ENCODE results near the gene ARL5B.

DNA sequence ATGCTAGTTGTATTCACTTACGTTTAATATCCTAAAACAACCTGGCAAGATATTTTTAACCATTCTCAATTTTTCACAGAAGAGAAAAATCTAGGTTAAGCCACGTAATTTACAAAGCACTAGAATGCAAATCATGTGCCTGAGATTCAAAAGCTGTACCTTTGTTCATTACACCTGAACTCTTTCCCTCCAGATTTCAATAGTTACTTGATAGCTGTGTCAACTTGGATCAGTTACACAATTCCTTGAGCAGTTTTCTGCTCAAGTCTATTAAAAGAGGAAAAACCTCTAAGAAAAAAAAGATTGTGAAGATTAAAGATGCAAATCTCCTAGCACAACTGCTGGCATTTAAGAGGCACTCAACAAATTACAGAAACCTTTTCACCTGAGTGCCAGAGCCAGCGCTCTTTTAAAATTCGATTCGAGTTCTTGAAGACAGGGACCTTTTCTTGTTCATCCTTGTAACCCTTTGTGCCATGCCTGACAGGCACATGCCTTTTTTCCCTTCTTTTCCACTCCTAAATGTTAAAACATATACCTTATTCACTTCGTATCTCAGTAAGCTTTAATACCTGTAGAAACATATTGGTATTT lies 8.7 kb upstream of the ARL5B start:
- TF ChIP-seq ARNTL (CRISPR knock-in tag; IDR thresholded peaks at IDR 0.05; ENCODE audit: borderline replicate concordance, low read depth), result no peak
- TF ChIP-seq, protein P1, sequence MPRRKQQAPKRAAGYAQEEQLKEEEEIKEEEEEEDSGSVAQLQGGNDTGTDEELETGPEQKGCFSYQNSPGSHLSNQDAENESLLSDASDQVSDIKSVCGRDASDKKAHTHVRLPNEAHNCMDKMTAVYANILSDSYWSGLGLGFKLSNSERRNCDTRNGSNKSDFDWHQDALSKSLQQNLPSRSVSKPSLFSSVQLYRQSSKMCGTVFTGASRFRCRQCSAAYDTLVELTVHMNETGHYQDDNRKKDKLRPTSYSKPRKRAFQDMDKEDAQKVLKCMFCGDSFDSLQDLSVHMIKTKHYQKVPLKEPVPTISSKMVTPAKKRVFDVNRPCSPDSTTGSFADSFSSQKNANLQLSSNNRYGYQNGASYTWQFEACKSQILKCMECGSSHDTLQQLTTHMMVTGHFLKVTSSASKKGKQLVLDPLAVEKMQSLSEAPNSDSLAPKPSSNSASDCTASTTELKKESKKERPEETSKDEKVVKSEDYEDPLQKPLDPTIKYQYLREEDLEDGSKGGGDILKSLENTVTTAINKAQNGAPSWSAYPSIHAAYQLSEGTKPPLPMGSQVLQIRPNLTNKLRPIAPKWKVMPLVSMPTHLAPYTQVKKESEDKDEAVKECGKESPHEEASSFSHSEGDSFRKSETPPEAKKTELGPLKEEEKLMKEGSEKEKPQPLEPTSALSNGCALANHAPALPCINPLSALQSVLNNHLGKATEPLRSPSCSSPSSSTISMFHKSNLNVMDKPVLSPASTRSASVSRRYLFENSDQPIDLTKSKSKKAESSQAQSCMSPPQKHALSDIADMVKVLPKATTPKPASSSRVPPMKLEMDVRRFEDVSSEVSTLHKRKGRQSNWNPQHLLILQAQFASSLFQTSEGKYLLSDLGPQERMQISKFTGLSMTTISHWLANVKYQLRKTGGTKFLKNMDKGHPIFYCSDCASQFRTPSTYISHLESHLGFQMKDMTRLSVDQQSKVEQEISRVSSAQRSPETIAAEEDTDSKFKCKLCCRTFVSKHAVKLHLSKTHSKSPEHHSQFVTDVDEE (CRISPR knock-in tag; IDR thresholded peaks at IDR 0.05), result no peak
- TF ChIP-seq, protein P2, sequence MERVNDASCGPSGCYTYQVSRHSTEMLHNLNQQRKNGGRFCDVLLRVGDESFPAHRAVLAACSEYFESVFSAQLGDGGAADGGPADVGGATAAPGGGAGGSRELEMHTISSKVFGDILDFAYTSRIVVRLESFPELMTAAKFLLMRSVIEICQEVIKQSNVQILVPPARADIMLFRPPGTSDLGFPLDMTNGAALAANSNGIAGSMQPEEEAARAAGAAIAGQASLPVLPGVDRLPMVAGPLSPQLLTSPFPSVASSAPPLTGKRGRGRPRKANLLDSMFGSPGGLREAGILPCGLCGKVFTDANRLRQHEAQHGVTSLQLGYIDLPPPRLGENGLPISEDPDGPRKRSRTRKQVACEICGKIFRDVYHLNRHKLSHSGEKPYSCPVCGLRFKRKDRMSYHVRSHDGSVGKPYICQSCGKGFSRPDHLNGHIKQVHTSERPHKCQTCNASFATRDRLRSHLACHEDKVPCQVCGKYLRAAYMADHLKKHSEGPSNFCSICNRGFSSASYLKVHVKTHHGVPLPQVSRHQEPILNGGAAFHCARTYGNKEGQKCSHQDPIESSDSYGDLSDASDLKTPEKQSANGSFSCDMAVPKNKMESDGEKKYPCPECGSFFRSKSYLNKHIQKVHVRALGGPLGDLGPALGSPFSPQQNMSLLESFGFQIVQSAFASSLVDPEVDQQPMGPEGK (CRISPR knock-in tag; IDR thresholded peaks at IDR 0.05; ENCODE audit: borderline replicate concordance), result no peak
- no peak for TF ChIP-seq TCF4 (CRISPR knock-in tag; IDR thresholded peaks at IDR 0.05; ENCODE audit: borderline replicate concordance)
- no peak for TF ChIP-seq BACH2 (CRISPR knock-in tag; IDR thresholded peaks at IDR 0.05; ENCODE audit: borderline replicate concordance)
- no peak for TF ChIP-seq RARB (CRISPR knock-in tag; IDR thresholded peaks at IDR 0.05)

Measured in SK-N-SH treated with all-trans-retinoic acid at 6 μM for 48 hours (cell line).